Neural progenitor cell (in vitro differentiated cells): ENCODE results near the gene TNNI3. TPM values are rescaled to one million over a fixed set of nuclear protein-coding genes. Genes with fewer than 3 reads are reported as not detected.

Source experiments
- DNase-seq: peaks from one replicate; pipeline ENCODE4 v3.0.0-alpha.2; 2016; ENCODE audit warnings: low spot score
- H2AFZ ChIP-seq: fragments of 200-600 bp; sonication (generic); replicated peaks from 2 replicates; pipeline ENCODE4 v1.6.1; 2016; ENCODE audit warnings: antibody characterized with exemption
- H3F3A ChIP-seq: fragments of 200-600 bp; sonication (generic); 2 replicates; pipeline ENCODE4 v1.6.1; 2016; ENCODE audit warnings: antibody characterized with exemption, low read depth
- H3K27ac ChIP-seq: fragments of 200-600 bp; sonication (generic); 2 replicates; pipeline ENCODE4 v1.5.1; 2016; ENCODE audit warnings: mild to moderate bottlenecking
- H3K27me3 ChIP-seq: fragments of 200-600 bp; sonication (generic); 2 replicates; pipeline ENCODE4 v1.6.1; 2016; ENCODE audit warnings: mild to moderate bottlenecking, moderate library complexity
- H3K36me3 ChIP-seq: fragments of 200-600 bp; sonication (generic); 2 replicates; pipeline ENCODE4 v1.5.1; 2016
- H3K4me1 ChIP-seq: fragments of 200-600 bp; sonication (generic); 2 replicates; pipeline ENCODE4 v1.6.1; 2016; ENCODE audit warnings: mixed run types
- H3K4me2 ChIP-seq: fragments of 200-600 bp; sonication (generic); 2 replicates; pipeline ENCODE4 v1.6.1; 2016
- H3K4me3 ChIP-seq: fragments of 200-600 bp; sonication (generic); 2 replicates; pipeline ENCODE4 v1.5.1; 2016
- H3K79me2 ChIP-seq: fragments of 200-600 bp; sonication (generic); 2 replicates; pipeline ENCODE4 v1.6.1; 2016; ENCODE audit warnings: low read depth
- H3K9ac ChIP-seq: fragments of 200-600 bp; sonication (generic); 2 replicates; pipeline ENCODE4 v1.6.1; 2016
- H3K9me3 ChIP-seq: fragments of 200-600 bp; sonication (generic); 2 replicates; pipeline ENCODE4 v1.5.1; 2016; ENCODE audit warnings: low read depth
- H4K20me1 ChIP-seq: fragments of 200-600 bp; sonication (generic); 2 replicates; pipeline ENCODE4 v1.6.1; 2016; ENCODE audit warnings: low read depth
- H3K27ac Mint-ChIP-seq: 3 replicates; pipeline ENCODE4 v1.8.0; 2021; ENCODE audit warnings: mixed read lengths
- H3K27me3 Mint-ChIP-seq: 2 replicates; pipeline ENCODE4 v1.8.0; 2022; ENCODE audit warnings: low read depth, mild to moderate bottlenecking, inconsistent platforms, moderate library complexity, mixed read lengths; ENCODE audit not compliant: insufficient read depth
- H3K36me3 Mint-ChIP-seq: 3 replicates; pipeline ENCODE4 v1.8.0; 2021; ENCODE audit warnings: mixed read lengths
- H3K4me1 Mint-ChIP-seq: 3 replicates; pipeline ENCODE4 v1.8.0; 2021; ENCODE audit warnings: mixed read lengths
- H3K4me3 Mint-ChIP-seq: 3 replicates; pipeline ENCODE4 v1.8.0; 2021; ENCODE audit warnings: mild to moderate bottlenecking, moderate library complexity, mixed read lengths
- H3K9me3 Mint-ChIP-seq: 3 replicates; pipeline ENCODE4 v1.8.0; 2020; ENCODE audit warnings: mixed read lengths
- CTCF ChIP-seq: fragments of 200-600 bp; sonication (generic); IDR thresholded peaks from 2 replicates; pipeline ENCODE4 v1.5.1; 2017; ENCODE audit warnings: antibody characterized with exemption, mild to moderate bottlenecking
- EZH2 ChIP-seq: fragments of 200-600 bp; sonication (generic); IDR thresholded peaks from 2 replicates; pipeline ENCODE4 v1.6.1; 2017; ENCODE audit warnings: antibody characterized with exemption, mild to moderate bottlenecking, moderate library complexity
- EZH2phosphoT487 ChIP-seq: fragments of 200-600 bp; sonication (generic); IDR thresholded peaks from 2 replicates; pipeline ENCODE4 v1.6.1; 2017; ENCODE audit warnings: antibody characterized with exemption
- total RNA-seq: library from RNA; depleted of rRNA; stranded (reverse); fragments of >200 nt; gene quantifications from 2 replicates; pipeline ENCODE4 v1.2.3, GENCODE V29; 2015; ENCODE audit warnings: low replicate concordance

The TNNI3 gene
- total RNA-seq, 1 donor from 2014 or later: 22.2 TPM

GRCh38 chr19:55175117-55175867 lies 17.8 kb upstream of the TNNI3 start:
- H4K20me1 ChIP-seq: peaks cover 8% of the 10 kb centered on the region
- TF ChIP-seq EZH2 (no peak), CTCF (no peak), EZH2phosphoT487 (no peak)
- H3F3A ChIP-seq: peaks cover 28% of the 10 kb centered on the region
- H3K79me2 ChIP-seq: no peaks in the 10 kb centered on the region
- H3K4me1 ChIP-seq: peaks cover 6% of the 10 kb centered on the region
- H3K4me3 ChIP-seq: no peak overlapping the region
- Mint-ChIP-seq H3K4me3 (peak overlapping the region; percentile 58), H3K27ac (no peak overlapping the region), H3K27me3 (peaks cover 45% of the 10 kb centered on the region), H3K9me3 (peaks cover 11% of the 10 kb centered on the region), H3K4me1 (peaks cover 36% of the 10 kb centered on the region), H3K36me3 (peaks cover 2% of the 10 kb centered on the region)
- no peak overlapping the region for H2AFZ ChIP-seq
- DNase-seq: no peak
- H3K27ac ChIP-seq: no peak overlapping the region
- no peak overlapping the region for H3K4me2 ChIP-seq
- no peaks in the 10 kb centered on the region for H3K9me3 ChIP-seq
- peaks cover 84% of the 10 kb centered on the region for H3K27me3 ChIP-seq
- H3K36me3 ChIP-seq: no peaks in the 10 kb centered on the region
- H3K9ac ChIP-seq: no peak overlapping the region

GRCh38 chr19:55174425-55175116 lies 17.0 kb upstream of the TNNI3 start:
- peaks cover 25% of the 10 kb centered on the region for H3F3A ChIP-seq
- H3K9me3 Mint-ChIP-seq: peaks cover 11% of the 10 kb centered on the region
- H3K27ac ChIP-seq: no peak overlapping the region
- no peaks in the 10 kb centered on the region for H3K9me3 ChIP-seq
- no peak overlapping the region for H2AFZ ChIP-seq
- DNase-seq: no peak
- peaks cover 48% of the 10 kb centered on the region for H3K27me3 Mint-ChIP-seq
- H3K36me3 Mint-ChIP-seq: peaks cover 2% of the 10 kb centered on the region
- H3K79me2 ChIP-seq: no peaks in the 10 kb centered on the region
- peaks cover 84% of the 10 kb centered on the region for H3K27me3 ChIP-seq
- peak overlapping the region; percentile 64 for H3K4me3 ChIP-seq
- H4K20me1 ChIP-seq: peaks cover 2% of the 10 kb centered on the region
- no peak overlapping the region for H3K27ac Mint-ChIP-seq
- peak overlapping the region; percentile 92 for H3K4me2 ChIP-seq
- no peak overlapping the region for H3K9ac ChIP-seq
- H3K4me1 ChIP-seq: peaks cover 2% of the 10 kb centered on the region
- no peaks in the 10 kb centered on the region for H3K36me3 ChIP-seq
- peak overlapping the region; percentile 84 for H3K4me3 Mint-ChIP-seq
- peaks cover 32% of the 10 kb centered on the region for H3K4me1 Mint-ChIP-seq
- TF ChIP-seq EZH2phosphoT487: no peak
- TF ChIP-seq CTCF: no peak
- no peak for TF ChIP-seq EZH2

GRCh38 chr19:55173714-55174409 lies 16.3 kb upstream of the TNNI3 start:
- Mint-ChIP-seq H3K4me1 (peaks cover 31% of the 10 kb centered on the region), H3K27me3 (peaks cover 49% of the 10 kb centered on the region), H3K4me3 (peak overlapping the region; percentile 84), H3K27ac (no peak overlapping the region), H3K36me3 (peaks cover 2% of the 10 kb centered on the region), H3K9me3 (peaks cover 11% of the 10 kb centered on the region)
- Histone ChIP-seq H3K9ac (no peak overlapping the region), H4K20me1 (no peaks in the 10 kb centered on the region), H3K27me3 (peaks cover 85% of the 10 kb centered on the region), H3K4me2 (peak overlapping the region; percentile 92), H3F3A (peaks cover 23% of the 10 kb centered on the region), H3K36me3 (no peaks in the 10 kb centered on the region), H3K4me1 (no peaks in the 10 kb centered on the region), H3K79me2 (no peaks in the 10 kb centered on the region), H3K9me3 (no peaks in the 10 kb centered on the region), H3K27ac (no peak overlapping the region), H2AFZ (peak overlapping the region; percentile 81), H3K4me3 (peak overlapping the region; percentile 64)
- DNase-seq: peak; percentile 89
- TF ChIP-seq EZH2 (no peak), CTCF (peak; percentile 6)
